NCI-H446 (cell line): ENCODE results near the gene TRMT13.
A peak's percentile ranks its signal among the peaks of the same experiment; 100 is the strongest.
"Not testable (repeated sequence)": the region's sequence is repeated elsewhere in the genome, so short reads cannot be mapped to it uniquely, and the experiment has no call there.

Source experiments
- DNase-seq, 2 experiments: peaks; one replicate each; lab custom pipeline; 2025; lab: John Stamatoyannopoulos, UW

TRMT13 gene

GRCh38 chr1:100162881-100163280 is 29.9 kb downstream of the TRMT13 start:
- no peak for DNase-seq

DNA sequence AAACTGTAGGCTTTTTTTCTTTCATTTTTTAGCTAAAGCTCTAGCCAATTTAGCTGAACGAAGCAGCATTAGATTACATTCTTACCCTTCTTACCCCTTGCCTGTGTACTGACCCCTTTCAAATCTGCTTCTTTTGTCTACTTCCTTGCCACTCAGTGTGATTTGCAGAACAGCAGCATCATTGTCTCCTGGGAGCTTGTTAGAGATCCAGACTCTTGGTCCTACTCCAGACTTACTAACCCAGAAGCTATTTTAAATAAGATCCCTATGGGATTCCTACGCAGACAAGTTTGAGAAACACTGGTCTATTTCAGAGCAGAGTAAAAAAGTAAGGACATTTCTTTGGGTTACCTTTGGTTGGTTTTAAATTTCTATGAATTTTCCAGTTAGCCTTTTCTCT is 31.3 kb downstream of the TRMT13 start:
- no peak for DNase-seq

DNA sequence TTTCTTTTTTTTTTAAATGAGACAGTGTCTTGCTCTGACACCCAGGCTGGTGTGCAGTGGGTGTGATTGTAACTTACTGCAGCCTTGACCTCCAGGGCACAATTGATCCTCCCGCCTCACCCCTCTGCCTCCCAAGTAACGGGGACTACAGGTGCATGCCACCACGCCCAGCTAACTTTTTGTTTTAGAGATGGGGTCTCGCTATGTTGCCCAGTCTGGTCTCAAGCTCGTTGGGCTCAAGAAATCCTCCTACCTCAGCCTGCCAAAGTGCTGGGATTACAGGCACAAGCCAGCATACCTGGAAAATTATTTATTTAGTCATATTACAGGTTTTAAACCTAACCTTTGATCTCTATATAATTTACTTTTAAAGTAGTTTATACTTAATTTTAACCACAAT is 31.7 kb downstream of the TRMT13 start:
- DNase-seq, result no peak

- DNase-seq, result no peak
Observed at GRCh38 chr1:100168051-100168450, 35.1 kb downstream of the TRMT13 start.

DNA sequence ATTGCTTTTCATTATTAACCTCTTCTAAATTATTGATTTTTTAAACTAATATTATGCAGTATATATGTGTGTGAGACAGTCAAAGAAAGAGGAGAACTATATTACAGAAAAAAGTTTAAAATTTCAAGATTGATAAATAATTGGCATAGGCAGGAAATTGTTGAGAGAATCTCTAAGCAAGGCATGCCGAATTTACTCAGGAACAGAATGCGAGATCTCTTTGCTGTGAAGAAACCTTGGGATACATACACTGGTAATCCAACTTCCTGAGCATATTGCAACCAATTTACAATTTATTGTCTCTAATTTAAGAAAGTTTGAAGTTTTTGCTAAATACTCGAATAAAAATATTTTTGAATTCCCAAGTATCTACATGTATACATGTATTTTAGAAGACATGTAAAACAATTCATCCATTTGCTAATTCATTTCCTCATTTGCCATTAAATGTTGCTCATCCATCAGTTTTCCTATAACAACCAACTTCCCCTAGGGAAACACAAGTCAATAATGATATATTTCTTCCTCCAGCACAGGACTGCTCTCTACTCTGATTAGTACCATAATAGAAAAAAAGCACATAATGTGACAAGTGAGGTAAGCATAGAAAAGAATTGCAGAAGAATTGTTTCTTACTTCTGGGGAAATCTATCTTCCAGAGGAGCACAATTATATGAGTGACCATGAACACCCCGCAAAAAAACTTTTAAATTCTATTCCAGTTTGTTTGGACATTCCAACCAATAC is 44.5 kb downstream of the TRMT13 start:
- DNase-seq, result no peak

DNA sequence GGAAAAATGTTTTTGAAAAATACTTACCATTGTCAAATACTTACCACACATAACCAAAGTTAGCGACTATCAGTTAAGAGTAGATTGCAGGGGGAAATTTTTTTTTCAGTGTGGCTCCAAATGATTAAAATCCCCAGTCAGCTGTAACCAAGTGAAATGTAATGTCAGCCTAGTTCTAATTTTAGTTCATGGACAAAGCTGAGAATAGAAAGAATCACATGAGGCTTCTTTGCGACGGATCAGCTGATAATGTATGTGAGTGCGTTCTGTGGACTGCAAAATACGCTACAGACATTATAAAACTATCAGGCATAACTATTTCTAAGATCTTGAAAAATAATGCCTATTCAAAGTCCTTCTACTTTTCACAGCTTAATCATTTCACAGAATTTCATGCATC is 45.1 kb downstream of the TRMT13 start, which contains the start of gene LRRC39:
LRRC39 (minus strand) TSS at position 166 of the 400 bp plus-strand sequence. CDS start 9,740 bp downstream, outside the sequence.
- no peak for DNase-seq

DNA sequence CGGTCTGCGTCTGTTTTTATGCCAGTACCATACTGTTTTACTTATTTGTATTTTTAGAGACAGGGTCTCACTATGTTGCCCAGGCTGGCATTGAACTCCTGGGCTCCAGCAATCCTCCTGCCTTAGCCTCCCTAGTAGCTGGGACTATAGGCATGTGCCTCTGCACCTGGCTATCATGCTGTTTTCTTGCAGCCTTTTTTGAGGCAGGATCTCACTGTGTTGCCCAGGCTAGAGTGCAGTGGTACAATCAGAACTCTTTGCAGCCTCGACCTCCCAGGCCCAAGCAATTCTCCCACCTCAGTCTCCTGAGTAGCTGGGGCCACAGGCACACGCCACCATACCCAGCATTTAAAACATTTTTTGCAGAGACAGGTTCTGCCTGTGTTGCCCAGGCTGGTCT is 50.4 kb downstream of the TRMT13 start:
- no peak for DNase-seq

DNA sequence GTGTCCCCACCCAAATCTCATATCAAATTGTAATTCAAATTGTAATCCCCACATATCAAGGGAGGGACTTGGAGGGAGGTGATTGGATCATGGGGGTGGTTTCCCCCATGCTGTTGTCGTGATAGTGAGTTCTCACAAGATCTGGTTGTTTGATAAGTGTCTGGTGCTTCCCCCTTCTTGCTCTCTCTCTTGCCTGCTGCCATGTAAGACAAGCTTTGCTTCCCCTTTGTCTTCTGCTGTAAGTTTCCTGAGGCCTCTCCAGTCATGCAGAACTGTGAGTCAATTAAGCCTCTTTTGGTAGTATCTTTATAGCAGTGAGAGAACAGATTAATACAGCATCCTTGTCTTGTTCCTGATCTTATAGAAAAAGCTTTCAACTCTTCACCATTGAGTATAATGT is 51.6 kb downstream of the TRMT13 start:
- no peak for DNase-seq

DNA sequence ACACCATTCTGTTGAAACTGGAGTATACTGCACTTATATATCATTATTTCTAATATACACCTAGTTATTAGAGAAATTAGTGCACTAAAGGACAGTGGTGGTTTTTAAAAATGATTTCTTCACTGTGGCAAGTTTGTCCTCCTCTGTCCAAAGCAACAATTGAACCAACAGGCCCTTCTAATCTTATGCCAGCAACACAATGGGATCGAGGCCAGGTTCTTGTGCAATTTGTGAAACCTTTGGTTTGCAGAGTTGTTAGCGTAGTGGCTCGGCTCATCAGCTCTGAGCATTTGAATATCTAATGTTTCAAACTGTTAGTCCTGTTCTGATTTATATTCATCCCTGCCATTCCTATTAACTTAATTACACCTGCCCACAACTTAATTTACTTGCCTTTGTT is 54.9 kb downstream of the TRMT13 start:
- DNase-seq, result peak; percentile 8 to 69

GRCh38 chr1:100188617-100189016 is 55.7 kb downstream of the TRMT13 start:
- peak; percentile 67 to 95 for DNase-seq

DNA sequence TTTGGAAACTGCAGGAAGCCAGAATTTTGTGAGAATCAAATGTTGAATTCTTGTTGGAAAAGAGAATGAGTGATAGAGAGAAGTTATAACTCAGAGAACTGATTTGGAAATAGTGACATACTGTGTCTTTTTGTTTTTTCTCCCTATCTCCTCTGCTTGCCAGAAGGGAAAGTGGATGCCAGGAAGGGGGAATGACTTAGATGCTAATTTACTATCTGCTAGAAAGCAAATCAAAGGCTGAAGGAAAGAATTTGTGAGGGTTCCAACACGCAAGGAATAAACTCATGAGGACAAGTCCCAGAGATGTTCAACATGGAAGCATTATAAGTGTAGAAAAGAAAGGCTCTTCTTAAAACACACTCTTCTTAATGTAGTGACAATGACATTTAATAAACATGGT is 65.6 kb downstream of the TRMT13 start:
- DNase-seq, result no peak

DNA sequence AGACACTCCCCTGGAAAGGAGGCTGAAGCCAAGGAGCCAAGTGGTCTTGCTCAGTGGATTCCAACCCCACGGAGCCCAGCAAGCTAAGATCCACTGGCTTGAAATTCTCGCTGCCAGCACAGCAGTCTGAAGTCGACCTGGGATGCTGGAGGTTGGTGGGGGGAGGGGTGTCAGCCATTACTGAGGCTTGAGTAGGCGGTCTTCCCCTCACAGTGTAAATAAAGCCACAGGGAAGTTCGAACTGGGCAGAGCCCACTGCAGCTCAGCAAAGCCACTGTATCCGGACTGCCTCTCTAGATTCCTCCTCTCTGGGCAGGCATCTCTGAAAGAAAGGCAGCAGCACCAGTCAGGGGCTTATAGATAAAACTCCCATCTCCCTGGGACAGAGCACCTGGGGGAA is 67.1 kb downstream of the TRMT13 start:
- not testable (repeated sequence) for DNase-seq
